GM19351 (cell line): ENCODE measurements around the gene PRR18.

Source experiments
- ATAC-seq: cut with Tn5 transposase; IDR thresholded peaks from one replicate; pipeline ENCODE4 v1.9.1; 2021; ENCODE audit warnings: mild to moderate bottlenecking, moderate library complexity; ENCODE audit not compliant: unreplicated experiment

The PRR18 gene

GRCh38 chr6:166307082-166308032, 835 bp downstream of the PRR18 start:
- ATAC-seq = peak; percentile 40

GRCh38 chr6:166306378-166307081, 1.7 kb downstream of the PRR18 start:
- no peak for ATAC-seq

GRCh38 chr6:166305562-166306117, 2.6 kb downstream of the PRR18 start:
- ATAC-seq = no peak

- no peak for ATAC-seq
These were observed 4.1 kb downstream of the PRR18 start for GRCh38 chr6:166304106-166304505.

- ATAC-seq = no peak
These were observed 6.3 kb downstream of the PRR18 start for GRCh38 chr6:166301611-166302529.

GRCh38 chr6:166300357-166300987, 7.7 kb downstream of the PRR18 start:
- no peak for ATAC-seq

GRCh38 chr6:166297606-166298005, 10.6 kb downstream of the PRR18 start:
- ATAC-seq = no peak

- no peak for ATAC-seq
These were observed 11.9 kb downstream of the PRR18 start for GRCh38 chr6:166296035-166296883.

GRCh38 chr6:166293731-166294584, 14.2 kb downstream of the PRR18 start:
- ATAC-seq = no peak

- ATAC-seq = no peak
These were observed 18.8 kb downstream of the PRR18 start for GRCh38 chr6:166289207-166290060.

GRCh38 chr6:166286839-166287271, 21.3 kb downstream of the PRR18 start:
- peak; percentile 96 for ATAC-seq

GRCh38 chr6:166285233-166285632, 23.0 kb downstream of the PRR18 start:
- no peak for ATAC-seq

- no peak for ATAC-seq
These were observed 23.6 kb downstream of the PRR18 start for GRCh38 chr6:166284640-166285039.

- ATAC-seq = no peak
These were observed 25.7 kb downstream of the PRR18 start for GRCh38 chr6:166282394-166283032.

GRCh38 chr6:166281104-166281503, 27.1 kb downstream of the PRR18 start:
- ATAC-seq = peak; percentile 56

GRCh38 chr6:166279393-166279679, 28.9 kb downstream of the PRR18 start:
- ATAC-seq = no peak
